Middle frontal gyrus (tissue), 1 donor: Measurements from ENCODE around the gene TRPT1.

ENCODE experiments used
- DNase-seq: peaks from one replicate; pipeline ENCODE4 v3.0.0-alpha.2; 2015; ENCODE audit warnings: low spot score; ENCODE audit errors: extremely low spot score

Gene TRPT1

DNA sequence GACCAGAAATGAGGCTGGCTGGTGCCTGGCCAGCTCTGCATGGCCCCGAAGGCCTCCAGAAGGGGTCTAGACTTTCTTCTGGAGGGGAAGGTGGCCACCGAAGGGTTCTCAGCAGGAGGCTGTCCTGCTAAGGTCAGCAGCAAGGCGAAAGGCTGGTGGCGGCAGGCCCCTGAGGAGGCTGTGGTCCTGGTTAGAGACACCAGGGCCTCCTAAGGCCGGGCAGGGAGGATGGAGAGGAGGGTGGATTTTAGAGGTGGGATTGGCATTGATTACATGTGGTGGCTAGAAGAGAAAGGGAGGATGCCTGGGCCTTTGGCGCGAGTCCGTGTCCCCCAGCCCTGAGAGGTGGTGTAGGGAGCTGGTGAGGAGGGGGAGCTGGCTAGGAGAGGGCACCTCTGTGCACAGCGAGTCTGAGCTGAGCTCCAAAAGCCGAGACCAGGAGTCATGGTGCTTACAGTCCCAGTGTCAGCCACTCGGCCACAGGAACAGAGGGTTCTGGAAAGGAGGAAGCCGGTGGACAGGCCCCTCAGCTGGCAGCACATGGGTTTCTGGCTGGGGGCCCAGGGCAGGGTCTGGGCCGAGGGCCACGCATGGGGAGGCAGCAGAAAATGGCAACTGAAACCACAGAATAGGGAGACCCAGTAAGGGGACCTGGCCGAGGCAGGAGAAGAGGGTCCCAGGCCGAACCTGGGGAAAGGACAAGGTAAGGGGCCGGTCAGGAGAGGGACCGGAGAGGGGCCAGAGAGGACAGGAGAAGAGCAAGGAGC, 17.0 kb downstream of the TRPT1 start:
- no peak for DNase-seq

GRCh38 chr11:64208086-64208795, 17.7 kb downstream of the TRPT1 start:
- DNase-seq, result no peak

DNA sequence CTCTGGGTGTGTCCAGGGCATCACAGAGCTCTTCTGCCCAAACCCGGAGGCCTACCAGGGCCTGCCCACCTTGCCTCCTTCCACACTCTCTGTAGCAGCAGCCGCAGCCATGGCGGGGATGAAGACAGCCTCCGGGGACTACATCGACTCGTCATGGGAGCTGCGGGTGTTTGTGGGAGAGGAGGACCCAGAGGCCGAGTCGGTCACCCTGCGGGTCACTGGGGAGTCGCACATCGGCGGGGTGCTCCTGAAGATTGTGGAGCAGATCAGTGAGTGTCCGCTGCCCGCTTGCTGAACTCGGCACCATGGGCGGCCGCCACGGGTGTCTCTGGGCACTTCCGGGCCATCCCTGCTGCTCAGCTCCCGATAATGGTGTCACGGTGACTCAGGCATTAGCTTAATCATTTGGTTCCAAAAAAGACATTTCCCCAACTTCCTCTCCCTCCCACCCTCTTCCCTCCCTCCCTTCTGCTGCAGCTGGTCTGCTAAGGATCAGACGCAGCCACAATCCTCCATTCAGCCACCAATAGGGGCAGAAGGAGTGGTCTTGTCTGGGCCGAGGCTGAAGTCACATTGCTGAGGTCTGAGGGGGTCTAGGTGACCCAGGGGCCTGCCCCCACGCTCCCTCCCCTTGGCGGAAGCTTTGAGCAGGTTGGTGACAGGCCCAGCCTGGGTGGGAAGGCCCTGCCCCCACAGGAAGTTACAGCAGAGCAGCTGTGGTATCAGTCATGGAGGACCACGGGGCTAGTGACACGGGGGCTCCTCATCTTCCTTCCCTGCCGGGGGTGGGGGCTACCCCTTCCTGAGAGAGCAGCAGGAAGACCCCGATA, 18.5 kb downstream of the TRPT1 start:
- no peak for DNase-seq

DNA sequence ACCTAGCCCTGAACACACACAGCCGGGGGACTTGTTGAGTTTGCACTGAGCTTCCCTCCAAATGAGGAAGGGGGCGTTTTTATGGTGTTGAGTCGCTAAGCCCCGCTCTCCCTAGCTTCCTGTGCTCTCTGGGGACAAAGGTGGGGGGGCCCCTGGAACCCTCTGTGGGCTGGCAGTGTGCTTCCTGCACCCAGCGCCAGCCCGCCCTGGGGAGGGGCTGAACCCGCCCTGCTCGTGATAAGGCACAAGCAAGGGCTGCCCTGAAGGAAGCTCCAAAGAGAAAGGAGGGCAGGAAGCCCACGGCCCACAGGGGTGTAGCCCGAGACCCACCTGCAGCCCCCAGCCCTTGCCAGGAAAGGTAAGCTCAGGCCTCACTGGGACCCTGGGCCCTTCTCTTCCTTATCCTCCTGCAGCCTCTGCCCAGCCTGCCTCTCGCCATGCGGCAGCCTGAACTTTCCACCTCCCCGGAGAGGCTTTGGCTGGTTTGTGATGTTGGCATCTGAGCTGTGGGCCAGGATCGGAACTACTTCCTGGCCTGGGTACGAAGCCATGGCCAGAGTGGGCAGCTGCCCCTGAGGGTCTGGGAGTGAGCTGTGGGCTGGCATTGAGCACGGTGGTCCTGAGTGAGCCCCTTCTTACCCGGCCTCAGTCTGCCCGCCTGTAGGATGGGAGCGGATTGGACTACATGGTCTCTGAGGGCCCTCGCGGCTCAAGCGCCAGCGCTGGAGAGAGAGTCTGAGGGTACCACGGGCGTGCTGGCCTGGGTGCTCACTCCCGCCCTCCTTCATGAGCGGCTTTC, 19.3 kb downstream of the TRPT1 start, which contains the start of gene FERMT3:
FERMT3 (plus strand) TSS at position 265 of the 799 bp plus-strand sequence. CDS start 644 bp downstream, outside the sequence.
- DNase-seq, result no peak

GRCh38 chr11:64204464-64204989, 21.5 kb downstream of the TRPT1 start:
- DNase-seq, result peak; percentile 85

GRCh38 chr11:64204080-64204440, 21.9 kb downstream of the TRPT1 start:
- DNase-seq, result no peak

DNA sequence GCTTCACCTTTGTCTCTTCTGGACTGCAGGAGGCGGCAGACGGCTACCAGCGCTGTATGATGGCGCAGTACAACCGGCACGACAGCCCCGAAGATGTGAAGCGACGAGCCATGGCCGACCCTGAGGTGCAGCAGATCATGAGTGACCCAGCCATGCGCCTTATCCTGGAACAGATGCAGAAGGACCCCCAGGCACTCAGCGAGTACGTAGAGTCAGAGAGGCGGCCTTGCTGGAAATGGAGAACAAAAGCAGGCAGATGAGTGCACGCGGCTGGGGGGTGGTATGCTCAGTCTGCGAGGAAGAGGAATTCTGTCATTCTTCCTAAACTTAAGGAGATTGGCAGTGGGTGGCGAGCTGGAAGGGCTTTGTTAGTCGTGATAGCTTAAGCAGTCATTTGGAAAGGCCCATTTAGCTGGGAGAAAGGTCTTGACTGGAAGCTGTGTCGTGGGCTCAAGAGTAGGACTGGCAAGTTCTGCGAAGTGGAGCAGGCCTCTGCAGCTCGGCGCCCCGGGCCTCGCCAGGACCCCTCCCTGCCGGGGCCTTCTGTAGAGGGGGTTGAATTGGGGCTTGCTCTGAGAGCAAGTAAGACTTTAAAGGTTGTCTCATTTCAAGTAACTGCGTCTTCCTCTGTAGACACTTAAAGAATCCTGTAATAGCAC, 22.4 kb downstream of the TRPT1 start:
- no peak for DNase-seq

GRCh38 chr11:64202992-64203391, 23.0 kb downstream of the TRPT1 start:
- DNase-seq, result no peak

DNA sequence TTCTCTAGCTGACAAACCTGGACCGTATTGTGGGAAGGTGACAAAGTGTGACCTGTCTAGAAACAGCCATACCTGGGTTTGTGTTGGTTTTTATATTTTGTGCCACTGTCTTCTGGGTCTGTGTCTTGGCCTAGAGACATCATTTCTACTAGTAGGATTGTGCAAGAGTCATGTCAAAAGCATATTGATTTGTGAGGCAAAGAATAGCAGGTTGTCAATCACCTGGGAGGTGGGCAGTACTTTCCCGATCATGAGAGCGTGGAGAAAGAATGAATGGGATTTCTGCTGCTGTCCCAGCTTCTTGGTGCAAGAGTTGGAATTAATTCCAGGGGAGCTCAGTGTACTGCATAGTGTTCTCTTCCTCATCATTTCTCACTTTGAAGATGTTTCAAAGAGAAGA, 24.4 kb downstream of the TRPT1 start:
- no peak for DNase-seq

DNA sequence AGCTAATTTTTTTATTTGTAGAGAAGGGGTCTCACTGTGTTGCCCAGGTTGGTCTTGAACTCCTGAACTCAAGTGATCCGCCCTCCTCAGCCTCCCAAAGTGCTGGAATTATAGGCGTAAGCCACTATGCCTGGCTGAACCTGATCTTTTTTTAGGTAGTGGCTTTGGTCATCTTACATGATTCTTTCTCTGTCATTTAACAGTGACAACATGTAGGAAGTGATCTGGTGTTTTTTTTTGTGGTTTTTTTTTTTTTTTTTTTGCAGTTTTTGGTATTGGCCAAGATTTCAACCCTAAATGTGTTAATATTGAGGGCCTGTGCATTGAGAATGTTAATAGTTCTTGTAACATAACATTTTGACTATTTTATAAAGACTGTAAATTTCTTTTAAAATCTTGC, 27.5 kb downstream of the TRPT1 start:
- DNase-seq, result no peak

DNA sequence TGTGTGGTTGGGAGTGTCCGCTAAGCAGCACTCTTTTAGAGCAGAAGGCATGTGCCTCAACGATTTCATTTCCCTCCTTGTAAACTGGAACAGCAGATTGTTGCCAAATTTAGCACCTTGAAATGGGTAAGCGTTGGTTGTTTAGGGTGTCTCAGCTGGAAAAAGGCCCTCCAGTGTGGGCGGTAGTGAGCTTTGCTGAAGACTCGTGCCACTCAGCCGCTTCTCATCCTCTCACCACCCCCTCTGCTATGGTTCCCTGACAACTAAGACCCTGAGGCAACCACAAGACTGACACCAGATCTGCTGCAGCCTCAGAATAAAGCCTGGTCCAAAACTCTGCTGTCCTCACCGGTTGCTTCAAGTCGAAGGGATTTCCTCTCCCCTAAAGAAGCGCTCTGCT, 29.4 kb downstream of the TRPT1 start:
- DNase-seq, result no peak

- no peak for DNase-seq
Observed at GRCh38 chr11:64192434-64192833, 33.6 kb downstream of the TRPT1 start.

DNA sequence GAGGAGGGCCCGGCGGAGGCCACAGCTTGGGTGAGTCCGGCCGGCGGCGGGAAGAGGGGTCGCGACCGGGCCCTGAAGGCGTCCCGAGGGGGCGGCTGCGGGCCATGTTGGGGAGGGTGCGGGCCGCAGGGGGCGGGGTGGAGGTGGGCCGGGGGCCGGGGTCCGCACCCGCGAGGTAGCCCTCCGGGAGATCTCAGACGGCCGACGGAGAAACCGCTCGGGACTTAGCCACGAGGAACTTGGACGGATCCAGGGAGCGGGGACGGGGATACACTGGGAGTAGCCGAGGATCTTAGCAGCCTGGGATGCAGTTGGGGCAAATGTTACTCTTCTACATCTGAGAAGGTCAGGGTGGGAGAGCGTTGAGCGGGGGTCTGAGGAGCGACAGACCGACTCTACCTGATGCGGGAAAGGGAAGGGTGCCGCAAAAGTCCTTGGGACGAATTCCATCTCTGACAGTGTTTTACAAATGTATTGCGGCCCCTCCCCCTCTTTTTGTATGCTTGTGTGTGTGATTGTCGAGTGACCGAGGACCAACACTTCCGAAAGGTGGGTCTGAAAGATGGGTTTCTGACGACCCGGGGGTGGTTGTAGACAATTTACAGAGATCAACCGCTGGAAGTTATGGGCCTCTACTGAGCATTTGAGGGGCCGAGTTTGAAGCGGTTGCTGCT, 39.4 kb downstream of the TRPT1 start:
- DNase-seq, result no peak

DNA sequence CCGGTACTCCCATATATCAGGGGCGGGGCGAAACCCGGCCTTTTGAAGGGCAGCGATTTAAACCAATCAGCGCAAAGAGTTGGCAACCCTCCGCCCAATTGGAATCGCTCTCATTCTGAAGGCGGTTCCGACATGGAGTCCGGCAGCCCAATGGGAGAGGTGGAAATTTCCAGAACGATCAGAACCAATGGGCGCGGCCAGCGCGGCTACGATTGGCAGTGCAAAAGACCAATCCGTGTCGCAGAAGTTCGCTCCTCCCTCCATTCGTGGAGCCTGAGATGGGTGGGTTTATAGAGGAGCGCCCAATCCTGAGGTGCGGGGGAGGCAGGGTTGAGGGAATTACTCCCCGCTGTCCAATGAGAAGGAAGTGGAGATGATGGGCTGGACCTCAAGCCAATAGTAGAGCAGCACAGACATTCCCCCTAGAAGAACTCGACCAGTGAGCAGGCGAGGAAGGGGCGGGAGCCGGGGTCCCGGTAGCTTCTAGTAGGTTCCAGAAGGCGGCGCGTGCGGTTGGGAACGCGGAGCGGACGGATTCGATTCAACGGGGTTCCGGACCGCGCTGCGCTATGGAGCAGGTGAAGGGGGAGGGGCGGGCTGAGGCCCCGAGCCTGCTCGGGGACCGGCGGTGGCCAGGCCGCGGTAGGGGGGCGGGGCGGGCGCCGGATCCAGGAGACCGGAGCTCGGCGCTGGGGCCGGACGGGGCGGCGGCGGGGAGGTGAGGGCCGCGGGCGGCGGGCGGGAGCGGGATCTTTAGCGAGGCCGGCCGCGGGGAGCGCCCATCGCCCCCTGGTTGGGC, 40.1 kb downstream of the TRPT1 start, which contains the start of gene STIP1:
STIP1 (plus strand) TSS at position 479 of the 799 bp plus-strand sequence; CDS start at position 570, 91 bp downstream.
- peak; percentile 100 for DNase-seq

- DNase-seq, result peak; percentile 67
Observed at GRCh38 chr11:64185175-64185692, 40.8 kb downstream of the TRPT1 start.

- no peak for DNase-seq
Observed at GRCh38 chr11:64183890-64184289, 42.1 kb downstream of the TRPT1 start.

- DNase-seq, result peak; percentile 82
Observed at GRCh38 chr11:64181506-64182411, 44.2 kb downstream of the TRPT1 start.
